Stimulated activated CD4-positive, alpha-beta T cell treated with anti-CD3 and anti-CD28 coated beads, Interleukin-4, amount 100 ng/mL, for 4 hours (primary cell): ENCODE measurements around the gene HOMEZ.
"Not testable (repeated sequence)": the region's sequence is repeated elsewhere in the genome, so short reads cannot be mapped to it uniquely, and the experiment has no call there.

Experiments used
- DNase-seq, 2 experiments: peaks; one replicate each; pipeline ENCODE4 v3.0.0-alpha.2; 2020

HOMEZ gene

DNA sequence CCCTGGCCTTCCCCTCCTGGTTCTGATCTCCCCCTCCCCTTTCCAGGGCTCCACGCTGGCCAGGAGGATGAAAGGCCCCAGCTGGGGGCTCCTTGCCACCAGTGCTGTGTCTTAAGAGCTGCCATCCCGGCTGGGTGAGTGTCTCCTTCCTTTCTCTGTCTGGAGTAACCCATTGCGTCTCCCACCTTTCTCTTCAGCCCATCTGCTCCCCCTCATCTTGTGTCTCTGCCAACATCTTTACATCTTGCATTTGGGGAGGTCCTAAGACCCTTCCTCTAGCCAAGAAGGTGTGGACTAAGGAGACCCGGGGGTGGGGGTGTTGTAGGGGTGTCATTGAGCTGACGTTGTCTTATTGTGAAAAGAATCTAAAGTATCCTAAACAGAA, 21.2 kb upstream of the HOMEZ start:
- no peak for DNase-seq

DNA sequence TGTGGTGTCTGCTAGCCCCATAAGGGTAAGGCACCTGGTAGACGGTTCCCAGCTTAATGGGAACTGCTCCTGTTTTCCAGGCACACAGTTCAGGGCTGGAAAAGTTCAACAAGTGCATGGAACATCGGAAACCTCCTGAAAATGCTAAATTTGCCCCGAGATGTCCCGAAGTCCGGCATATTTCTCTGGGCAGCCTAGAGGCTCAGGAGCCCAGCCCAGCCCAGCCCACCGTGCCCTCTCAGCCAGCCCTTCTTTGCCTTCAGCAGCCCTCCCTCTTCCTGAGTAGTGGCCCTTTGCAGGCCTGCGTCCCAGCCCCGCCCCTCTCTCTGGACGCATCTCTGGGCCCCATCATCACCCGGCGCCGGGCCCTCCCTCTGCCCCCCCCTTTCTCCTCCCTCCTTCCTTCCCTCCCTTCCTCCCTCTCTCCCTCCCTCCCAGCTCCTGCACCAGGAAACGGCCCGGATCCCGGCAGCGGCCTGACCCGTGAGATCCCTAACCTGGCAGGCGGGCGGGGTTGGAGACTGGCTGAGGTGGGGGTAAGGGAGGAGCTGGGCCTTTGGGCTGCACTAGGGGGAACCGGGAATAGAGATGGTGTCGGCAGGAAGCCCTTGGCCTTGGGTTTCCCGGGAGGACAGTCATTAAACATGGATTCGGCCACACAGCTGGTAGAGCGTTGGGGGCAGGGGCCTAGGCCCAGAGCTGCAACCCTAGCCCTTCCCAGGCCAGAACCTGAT, 20.6 kb upstream of the HOMEZ start, which contains the start of gene BCL2L2:
Gene BCL2L2, plus strand, starts transcription at position 422 of the 734 bp plus-strand sequence. CDS start 935 bp downstream, outside the sequence.
- DNase-seq, result no peak

DNA sequence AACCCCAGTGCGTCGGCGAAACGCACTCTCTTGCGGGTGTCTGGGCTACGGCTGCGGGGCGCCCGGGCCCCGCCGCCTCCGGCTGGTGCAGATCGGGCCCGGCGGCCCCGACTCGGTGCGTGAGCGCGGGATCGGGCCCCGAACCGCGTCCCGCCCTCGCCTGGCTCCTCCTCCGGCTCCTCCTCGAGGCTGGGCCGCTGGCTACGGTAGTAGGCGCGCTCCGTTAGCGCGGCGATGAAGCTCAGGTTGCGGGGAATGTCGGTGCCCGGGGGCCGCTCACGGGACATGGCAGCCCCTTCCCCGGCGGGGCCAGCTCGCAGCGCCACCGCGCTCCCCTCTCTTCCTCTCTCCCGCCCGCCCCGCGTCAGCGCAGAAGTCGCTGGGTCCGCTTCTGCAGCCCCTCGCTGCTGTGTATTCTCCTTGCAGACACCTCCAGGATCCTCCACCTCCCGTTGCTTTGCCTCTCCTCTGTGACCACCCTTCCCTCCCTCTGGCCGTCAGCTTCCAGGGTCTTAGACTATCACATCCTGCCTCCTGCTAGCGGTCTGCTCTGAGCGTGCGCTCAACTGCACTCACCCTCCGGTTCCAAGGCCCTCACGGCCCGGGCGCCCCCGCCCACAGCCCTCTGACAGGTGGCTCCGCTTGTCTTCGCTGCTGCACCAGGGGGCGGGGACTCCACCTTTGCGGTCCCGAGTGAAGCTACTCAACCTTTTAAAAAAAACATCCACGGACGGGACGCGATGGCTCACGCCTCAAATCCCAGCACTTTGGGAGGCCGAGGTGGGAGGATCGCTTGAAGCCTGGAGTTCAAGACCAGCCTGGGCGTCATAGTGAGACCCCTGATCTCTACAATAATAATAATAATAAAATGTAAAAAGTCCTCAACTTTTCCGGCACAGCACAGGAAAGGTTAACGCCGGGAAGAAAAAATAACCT, 16.6 kb upstream of the HOMEZ start, which contains the start of gene PPP1R3E:
Gene PPP1R3E, minus strand, starts transcription at position 570 of the 936 bp plus-strand sequence. Its CDS starts 283 bp downstream, at position 287.
- DNase-seq, result peak; percentile 84 to 93

DNA sequence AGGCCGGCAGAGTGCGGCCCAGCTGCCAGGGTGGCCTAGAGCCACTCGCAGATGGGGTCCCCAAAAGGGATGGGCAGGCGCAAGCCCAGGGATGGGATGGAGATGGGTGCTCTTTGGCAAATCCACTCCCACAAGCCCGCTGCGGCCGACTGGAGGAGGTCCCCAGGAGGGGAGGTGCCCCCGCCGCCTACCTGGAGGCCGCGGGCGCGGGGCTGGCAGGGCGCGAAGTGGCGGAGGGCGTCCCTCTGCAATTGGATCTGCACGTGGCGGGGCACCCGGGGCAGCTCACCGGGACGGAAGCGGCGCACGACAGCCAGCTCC, 16.0 kb upstream of the HOMEZ start:
- no peak for DNase-seq

DNA sequence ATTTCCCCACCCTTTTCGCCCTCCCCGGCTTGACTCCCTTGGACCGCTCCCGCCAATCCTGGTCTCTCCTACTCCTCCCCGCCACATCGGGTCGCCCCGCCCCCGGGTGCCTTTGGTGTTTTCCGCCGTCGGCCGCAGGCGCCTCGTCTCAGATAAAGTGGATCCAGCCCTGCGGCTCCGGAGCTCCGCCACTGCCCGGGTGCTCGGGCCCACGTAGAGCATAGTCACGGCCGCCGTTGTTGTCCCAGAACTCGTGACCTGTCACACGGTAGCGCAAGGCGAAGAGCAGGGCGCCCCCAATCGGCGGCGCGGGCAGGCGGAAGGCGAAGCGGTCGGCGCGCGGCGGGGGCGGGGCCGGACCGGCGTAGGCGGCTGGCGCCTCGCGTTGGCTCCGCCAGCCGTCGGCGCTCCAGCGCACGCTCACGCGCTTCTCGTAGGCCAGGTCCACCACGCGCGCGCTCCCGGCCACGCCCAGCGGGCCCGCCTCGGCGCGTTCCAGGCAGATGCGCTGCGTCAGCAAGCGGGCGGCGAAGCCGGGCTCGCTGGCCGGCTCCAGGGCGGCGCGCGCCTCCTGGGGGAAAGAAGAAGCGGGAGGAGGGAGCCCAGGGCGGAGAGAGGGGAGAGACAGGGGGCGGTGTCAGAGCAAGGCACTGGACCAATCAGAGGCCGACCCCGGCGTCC, 15.5 kb upstream of the HOMEZ start:
- DNase-seq, result peak; percentile 96 to 98

DNA sequence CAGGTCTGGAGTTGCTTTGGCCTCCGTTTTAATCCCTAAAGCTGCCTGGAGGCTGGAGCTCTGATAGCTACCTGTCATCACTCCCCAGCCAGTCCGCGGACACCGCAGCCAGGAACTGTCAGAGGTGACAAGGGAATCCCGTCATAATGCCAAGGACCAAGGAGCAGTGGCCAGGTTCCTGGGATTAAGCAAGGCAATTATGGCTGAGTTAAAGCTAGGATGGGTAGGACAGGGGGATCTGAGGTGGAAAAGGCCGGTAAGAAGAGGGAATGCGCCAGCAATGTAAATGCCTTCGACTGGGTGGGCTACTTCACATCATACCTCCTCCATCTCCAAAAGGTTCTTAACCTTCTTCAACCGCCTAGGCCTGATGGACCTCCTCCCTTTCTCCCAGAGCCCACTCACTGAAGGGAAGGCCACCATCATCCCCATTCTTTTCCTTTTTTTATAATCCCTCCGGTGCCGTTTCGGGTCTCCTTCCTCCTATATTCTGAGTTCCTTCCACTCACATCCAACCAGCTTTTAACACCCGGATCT, 14.8 kb upstream of the HOMEZ start:
- DNase-seq, result peak in 1 of 2 experiments; percentile 23

DNA sequence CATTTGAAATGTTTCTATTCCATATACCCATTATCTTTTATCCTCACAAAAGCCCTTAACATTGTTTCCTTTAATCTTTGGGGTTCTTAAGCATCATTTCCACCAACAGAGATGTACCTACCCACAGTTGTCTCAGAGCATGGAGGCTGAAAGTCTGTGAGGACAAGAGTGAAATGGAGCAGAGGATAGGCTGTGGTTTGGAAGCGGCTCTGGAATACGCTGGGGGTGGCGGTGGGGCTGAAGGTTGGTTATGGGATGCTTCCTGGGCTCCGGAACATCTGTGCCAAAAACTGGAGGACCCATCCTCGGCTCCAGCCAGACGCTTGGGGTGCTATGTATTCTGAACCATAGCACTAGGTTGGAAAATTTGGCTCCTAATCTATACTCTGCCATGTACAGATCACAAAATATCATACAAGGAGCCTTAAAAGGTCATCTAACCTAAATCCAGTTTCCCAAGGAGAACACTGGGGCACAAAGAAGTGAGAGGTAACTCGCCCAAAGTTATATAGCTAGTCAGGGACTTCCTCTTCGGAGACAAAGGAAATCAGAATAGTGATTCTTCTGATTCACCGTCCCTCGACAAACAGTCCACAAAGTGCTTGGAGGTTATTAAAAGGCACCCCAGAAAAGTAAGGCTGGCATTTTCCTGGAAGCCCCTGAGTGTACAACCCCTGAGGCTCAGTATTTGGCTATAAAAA, 14.2 kb upstream of the HOMEZ start:
- no peak for DNase-seq

DNA sequence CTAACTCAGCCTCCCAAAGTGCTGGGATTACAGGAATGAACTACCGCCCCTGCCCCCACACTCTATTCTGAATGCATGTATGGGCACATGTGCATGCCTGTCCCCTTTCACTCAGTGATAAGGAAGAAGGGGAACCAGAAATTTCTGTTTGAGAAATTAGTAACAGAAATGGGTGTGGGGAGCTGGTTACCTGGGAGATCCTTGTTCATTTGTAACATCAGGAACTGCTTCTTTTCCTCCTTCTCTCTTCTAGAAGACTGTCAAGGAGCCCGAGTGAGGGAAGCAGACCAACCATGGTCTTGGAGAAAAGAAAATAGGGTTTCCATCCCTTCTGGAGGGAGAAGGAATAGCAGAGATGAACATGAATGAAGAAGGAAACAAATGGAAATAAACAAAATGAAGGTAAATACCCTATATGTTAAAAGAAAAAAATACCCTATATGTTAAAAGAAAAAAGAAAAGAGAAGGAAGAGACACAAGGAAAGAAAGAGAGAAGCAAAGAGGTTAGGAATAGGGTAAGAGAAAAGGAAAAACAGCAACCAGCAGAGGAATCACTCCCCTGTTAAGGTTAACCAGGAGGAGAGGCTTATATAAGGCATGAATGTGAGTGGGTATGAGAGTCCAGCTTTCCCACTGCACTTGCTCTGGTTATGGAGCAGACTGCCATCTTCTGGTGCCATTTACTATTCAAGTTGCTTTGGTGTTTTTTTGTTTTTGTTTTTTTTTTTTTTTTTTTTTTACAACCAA, 13.5 kb upstream of the HOMEZ start:
- no peak for DNase-seq

DNA sequence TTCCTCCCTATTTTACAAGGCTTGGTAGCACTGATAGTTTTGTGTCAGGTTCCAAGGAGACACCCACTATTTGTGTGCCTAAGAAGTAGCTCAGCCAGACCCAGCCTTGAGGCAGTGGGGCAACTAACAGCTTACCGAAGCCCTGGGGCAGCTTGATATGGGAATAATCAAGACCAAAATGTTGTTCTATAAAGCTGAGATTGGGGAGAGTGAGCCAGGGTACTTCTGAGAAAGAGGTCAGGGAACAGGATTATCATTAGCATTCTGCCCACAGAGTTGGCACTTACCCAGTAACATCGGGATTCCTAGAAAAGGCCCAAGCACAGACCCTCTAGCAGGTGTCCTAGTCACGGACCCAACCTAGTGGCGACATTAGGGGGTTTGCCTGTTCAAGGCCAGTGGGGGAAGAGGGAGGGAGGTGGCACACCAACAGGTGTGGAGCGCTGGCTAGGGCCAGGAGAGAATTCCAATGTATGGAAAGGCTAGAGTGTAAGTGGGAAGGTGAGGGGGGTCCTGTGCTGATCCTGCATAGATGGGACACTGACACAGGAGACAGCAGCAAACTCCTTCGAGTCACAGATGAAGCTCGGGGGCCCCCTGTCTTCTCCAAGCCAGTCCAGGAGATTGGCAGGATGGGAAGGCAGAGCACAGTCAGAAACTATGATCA, 11.8 kb upstream of the HOMEZ start:
- DNase-seq, result no peak

DNA sequence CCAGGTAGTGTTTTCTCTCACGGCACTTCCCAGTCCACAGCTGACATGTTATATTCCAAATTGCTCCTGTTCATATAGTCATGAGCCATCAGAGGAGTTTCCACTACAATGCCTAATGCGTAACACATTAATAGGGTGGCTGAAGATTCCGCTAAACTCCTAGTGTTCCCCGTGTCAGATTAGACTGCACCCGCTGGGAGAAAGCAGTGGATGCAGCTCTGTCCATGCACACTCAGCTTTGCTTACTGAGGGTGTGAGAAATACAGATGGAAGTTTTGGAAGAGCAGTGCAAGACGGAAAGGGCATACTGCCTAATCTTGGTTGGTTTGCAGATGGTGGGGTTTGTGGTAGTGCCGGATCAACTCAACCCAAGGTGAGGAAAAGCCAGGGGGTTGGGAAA, 11.2 kb upstream of the HOMEZ start:
- DNase-seq, result no peak

DNA sequence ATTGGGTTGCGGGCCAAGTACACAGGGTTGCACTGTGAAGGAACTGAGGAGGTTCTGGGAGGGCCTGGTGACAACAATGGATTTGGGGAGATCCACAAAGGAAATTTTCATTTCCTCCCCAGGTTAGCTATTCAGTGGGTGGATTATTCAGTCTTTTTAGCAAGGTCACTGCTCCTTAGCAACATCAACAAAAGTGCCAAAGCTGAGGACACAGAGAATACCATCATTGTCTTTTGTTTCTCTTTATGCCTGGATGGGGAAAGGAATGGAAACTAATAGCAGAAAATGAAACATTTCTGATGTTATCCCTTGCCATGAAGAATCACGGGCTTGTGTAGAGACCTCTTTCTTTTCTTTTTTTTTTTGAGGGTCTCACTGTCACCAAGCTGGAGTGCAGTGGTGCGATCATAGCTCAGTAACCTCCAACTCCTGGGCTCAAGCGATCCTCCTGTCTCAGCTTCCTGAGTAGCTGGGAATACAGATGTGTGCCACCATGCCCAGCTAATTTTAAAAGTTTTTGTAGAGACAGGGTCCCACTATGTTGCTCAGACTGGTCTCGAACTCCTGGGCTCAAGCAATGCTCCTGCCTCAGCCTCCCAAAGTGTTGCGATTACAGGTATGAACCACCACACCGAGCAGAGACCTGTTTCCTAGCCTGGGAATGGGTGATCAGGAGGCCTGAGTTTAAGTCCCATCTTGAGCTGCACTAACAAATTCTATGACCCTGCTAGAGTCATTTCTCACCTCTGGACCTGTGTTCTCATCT, 10.3 kb upstream of the HOMEZ start:
- no peak for DNase-seq

DNA sequence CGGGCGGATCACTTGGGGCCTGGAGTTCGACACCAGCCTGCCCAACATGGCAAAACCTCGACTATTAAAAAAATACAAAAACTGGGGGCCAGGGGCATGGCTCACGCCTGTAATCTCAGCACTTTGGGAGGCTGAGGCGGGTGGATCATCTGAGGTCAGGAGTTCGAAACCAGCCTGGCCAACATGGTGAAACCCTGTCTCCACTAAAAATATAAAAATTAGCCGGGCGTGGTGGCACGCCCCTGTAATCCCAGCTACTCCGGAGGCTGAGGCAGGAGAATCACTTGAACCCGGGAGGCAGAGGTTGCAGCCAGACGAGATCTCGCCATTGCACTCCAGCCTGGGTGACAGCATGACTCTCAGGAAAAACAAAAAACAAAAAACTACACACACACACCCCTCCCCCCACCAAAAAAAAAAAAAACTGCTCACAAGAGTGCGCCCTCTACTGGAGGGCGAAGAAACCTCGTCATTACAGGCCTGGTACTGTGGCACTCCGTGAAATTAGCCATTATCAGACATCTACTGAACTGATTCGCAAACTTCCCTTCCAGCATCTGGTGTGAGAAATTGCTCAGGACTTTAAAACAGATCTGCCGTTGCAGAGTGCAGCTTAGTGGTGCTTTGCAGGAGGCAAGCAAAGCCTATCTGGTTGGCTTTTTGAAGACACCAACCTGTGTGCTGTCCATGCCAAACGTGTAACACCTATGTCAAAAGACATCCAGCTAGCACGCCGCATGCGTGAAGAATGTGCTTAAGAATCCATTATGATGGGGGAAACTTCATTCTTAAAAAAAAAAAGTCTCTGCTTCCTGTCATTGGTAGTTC, 9.0 kb upstream of the HOMEZ start:
- peak; percentile 36 to 45 for DNase-seq

DNA sequence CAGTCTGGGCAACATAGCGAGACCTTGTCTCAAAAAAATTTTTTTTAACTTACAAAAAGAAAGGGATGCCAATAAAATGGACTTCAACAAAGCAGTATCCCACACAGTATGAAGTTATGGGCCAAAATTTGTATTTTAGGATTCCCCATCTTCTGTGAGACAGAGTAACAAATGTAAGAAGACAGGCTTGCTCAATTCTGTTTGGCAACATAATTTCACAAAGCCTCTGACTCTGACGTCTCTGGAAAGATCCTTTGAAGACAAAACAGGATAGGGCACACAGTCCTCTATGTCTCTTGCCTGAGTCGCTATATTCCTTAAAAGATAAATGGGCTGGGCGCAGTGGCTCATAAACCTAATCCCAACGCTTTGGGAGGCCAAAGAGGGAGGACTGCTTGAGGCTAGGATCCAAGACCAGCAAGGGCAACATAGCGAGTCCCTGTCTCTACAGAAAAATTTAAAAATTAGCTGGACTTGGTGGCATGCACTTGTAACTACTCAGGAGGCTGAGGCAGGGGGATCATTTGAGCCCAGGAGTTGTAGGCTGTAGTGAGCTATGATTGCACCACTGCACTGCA, 1.1 kb upstream of the HOMEZ start:
- no peak for DNase-seq

DNA sequence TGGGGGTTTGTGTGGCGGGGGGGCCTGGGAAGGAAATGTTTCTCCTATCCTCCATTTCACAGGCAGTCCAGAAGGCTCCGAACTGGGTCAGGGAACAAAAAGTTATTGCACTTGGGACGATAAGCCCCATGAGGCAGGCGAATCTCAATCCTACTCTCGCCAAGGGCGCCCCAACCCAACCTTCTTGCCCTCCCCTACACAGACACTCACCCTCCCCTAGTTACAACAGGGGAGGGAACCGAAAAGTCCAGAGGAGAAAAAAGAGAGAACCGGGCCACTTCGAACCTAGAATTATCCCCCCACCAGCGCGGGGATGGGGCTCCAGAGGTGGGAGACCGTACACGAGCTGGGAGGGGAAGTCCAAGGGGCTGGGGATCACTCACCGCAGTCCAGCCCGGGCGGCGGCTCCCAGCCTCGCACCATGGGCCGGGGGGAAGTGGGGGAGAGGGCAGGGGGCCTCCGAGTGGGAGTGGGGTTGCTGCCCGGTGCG, 357 bp downstream of the HOMEZ start:
- DNase-seq, result peak in 1 of 2 experiments; percentile 15

DNA sequence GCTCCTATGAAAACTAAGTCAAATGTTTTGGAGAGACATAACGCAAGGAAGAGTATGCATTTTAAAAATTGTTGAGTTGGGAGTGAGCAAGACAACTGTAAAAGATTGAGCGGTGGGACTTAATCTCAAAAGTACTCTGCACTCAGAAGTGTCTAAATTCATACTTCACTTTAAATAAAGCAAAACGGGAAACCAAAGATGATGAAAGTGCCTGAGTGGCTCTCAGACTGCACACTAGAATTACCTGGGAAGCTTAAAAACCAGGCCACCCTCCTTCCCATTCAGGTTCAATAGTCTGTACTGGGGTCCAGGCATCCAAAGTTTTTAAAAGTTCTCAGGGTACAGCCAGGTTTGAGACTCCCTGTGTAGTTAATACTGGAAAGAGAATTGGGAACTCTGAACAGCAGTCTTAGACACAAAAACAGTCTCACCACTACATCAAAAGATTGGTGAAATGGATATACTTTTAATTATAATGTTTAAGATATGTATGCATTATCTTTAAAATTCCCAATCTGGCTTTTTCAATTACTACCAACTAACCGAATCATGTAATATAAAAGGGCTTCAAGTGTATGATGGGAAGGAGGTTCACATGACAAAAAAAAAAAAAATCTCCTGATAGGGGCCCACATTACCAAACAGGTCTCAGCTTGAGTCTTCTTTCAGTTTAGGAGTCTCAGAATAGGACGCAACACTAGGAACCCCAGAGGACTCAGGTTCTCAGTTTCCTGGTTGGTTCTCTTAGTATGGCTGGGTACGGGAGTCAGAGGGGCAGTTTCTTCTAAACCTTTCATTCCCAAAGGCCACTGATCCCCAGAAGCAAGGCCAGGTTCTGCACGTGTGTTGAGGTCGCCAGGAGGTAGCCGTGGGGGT, 1.0 kb downstream of the HOMEZ start:
- no peak for DNase-seq

DNA sequence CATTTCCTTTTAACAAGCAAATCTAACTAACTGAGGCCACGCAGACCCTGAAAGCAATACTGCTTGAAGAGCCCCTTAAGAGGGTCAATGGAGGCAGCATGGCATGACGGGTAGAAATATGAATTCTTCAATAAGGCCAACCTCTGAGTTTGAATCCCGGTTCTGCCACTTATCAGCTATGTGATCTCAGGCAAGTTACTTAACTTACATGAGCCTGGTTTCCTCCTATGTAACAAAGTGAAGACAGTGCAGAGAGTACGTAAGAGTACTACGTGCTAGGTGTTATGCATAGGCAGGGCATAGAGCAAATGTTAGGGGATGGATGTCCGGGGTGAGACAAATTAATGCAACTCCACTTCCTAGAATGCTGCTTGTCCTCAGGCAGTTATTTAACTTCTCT, 4.7 kb downstream of the HOMEZ start:
- DNase-seq, result no peak

DNA sequence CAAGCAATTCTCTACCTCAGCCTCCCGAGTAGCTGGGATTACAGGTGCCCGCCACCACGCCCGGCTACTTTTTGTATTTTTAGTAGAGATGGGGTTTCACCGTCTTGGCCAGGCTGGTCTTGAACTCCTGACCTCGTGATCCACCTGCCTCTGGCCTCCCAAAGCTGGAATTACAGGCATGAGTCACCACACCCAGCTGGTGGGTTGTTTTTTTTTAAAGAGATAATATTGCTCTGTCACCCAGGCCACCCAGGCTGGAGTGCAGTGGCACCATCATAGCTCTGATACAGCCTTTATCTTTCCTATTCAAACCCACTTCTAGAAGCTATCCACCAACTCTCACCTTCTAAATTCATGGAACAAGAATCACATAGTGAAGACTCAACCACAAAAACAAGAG, 8.0 kb downstream of the HOMEZ start:
- not testable (repeated sequence) for DNase-seq

DNA sequence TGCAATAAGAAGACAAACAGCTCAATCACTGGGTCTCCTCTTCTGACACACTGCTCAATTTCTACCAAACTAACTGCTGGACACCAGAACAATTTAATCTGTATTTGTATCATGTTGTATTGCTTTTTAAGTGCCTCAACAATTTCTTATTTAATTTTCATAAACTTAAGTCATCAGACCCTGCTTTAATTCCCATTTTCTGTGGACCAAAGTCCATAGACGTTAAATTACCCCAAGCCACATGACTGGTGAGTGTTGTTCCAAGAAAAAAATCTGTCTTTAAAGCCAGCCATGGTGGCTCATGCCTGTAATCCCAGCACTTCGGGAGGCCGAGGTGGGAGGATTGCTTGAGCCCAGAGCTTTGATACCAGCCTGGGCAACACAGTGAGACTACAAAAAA, 8.7 kb downstream of the HOMEZ start:
- no peak for DNase-seq
